Transverse colon (tissue), 4 donors: Measurements from ENCODE around the gene TAOK2. TPM values are rescaled to one million over a fixed set of nuclear protein-coding genes. Genes with fewer than 3 reads are reported as not detected.
"Not testable (repeated sequence)": the region's sequence is repeated elsewhere in the genome, so short reads cannot be mapped to it uniquely, and the experiment has no call there.

Source experiments
- DNase-seq: peaks from one replicate; pipeline ENCODE4 v3.0.0-alpha.2; 2019
- H3K27ac ChIP-seq, 4 donors: fragments of 200-600 bp; sonication (generic); 2 replicates each; pipeline ENCODE4 v1.5.1; 2016 to 2018; ENCODE audit warnings: inconsistent platforms in 4 of 4
- H3K27me3 ChIP-seq: fragments of 200-600 bp; sonication (generic); 2 replicates; pipeline ENCODE4 v1.5.1; 2017; ENCODE audit warnings: inconsistent platforms
- H3K36me3 ChIP-seq, 4 donors: fragments of 200-600 bp; sonication (generic); 2 replicates each; pipeline ENCODE4 v1.5.1; 2017 to 2019; ENCODE audit warnings: inconsistent platforms in 4 of 4
- H3K4me1 ChIP-seq, 4 donors: fragments of 200-600 bp; sonication (generic); 2 replicates each; pipeline ENCODE4 v1.5.1; 2017 to 2020; ENCODE audit warnings: inconsistent platforms in 4 of 4
- H3K4me3 ChIP-seq, 4 donors: fragments of 200-600 bp; sonication (generic); 1 replicate in 1 of 4; 2 replicates in 3 of 4; pipeline versions ENCODE4 v1.5.1 to v1.6.1; 2017 to 2019; ENCODE audit warnings: inconsistent platforms in 4 of 4
- H3K9me3 ChIP-seq, 2 donors: fragments of 200-600 bp; sonication (generic); 2 replicates each; pipeline ENCODE4 v1.5.1; 2017 to 2019; ENCODE audit warnings: inconsistent platforms in 2 of 2
- CTCF ChIP-seq, 5 experiments: fragments of 200-600 bp in 3 of 5; fragments of 450-650 bp in 2 of 5; sonication (generic) in 3 of 5; IDR thresholded peaks; 1 replicate in 2 of 5; 2 replicates in 3 of 5; pipeline ENCODE4 v1.5.1; 2016 to 2017; ENCODE audit warnings: antibody characterized with exemption in 5 of 5, inconsistent platforms in 3 of 5, mild to moderate bottlenecking in 2 of 5, moderate library complexity in 1 of 5
- EP300 ChIP-seq: sonication (generic); formaldehyde crosslinking; IDR thresholded peaks from one replicate; pipeline ENCODE4 v1.6.1; 2017; ENCODE audit warnings: antibody characterized with exemption, low read depth
- POLR2A ChIP-seq: fragments of 450-650 bp; IDR thresholded peaks from one replicate; pipeline ENCODE4 v1.6.1; 2016; ENCODE audit warnings: antibody characterized with exemption, mild to moderate bottlenecking, moderate library complexity
- POLR2AphosphoS5 ChIP-seq, 3 donors: sonication (generic); formaldehyde crosslinking; IDR thresholded peaks; one replicate each; pipeline ENCODE4 v1.6.1; 2016; ENCODE audit warnings: antibody characterized with exemption in 3 of 3
- WGBS, 2 donors: methylation state at CpG; one replicate each; pipeline ENCODE4 v1.1.5; 2018; ENCODE audit warnings: low coverage in 1 of 2; 5-methylcytosine and 5-hydroxymethylcytosine counted together
- in situ Hi-C, 4 donors: fragments of 200-750 bp; cut with MboI; loops; one replicate each; pipeline versions ENCODE4 v1.15.0 to v1.15.1; 2017; ENCODE audit warnings: low sequenced_read_pairs in 3 of 4, low pct_ligation_motif_present in 1 of 4, low pct_unique_long_range_greater_than_20kb in 1 of 4
- intact Hi-C: fragments of 100-400 bp; cut with DNase I; formaldehyde crosslinking; loops from one replicate; pipeline ENCODE4 v1.15.1; 2023; ENCODE audit warnings: low total_unique reads
- total RNA-seq, 4 donors: library from RNA; depleted of rRNA; stranded (reverse); fragments of >200 nt; gene quantifications; one replicate each; pipeline ENCODE4 v1.1.0, GENCODE V29; 2016

TAOK2 gene
- total RNA-seq, 4 donors from 2014 or later: 54.6 to 103 (median 68.1) TPM

- H3K36me3 ChIP-seq: no peaks in the 10 kb centered on the region
- H3K27me3 ChIP-seq: peaks cover 42% of the 10 kb centered on the region
- no peak overlapping the region for H3K27ac ChIP-seq
- H3K4me1 ChIP-seq: peaks cover 8 to 24% (median 18%) of the 10 kb centered on the region in 4 donors
- 12 to 23% methylated on average over 7 to 20 of the region's 34 CpGs for WGBS, 2 donors
- H3K9me3 ChIP-seq: no peaks in the 10 kb centered on the region
- no peak for TF ChIP-seq POLR2AphosphoS5 (IDR thresholded peaks at IDR 0.05)
- no peak for TF ChIP-seq CTCF (IDR thresholded peaks at IDR 0.05)
- no peak for TF ChIP-seq POLR2A
- no peak for TF ChIP-seq EP300
- in situ Hi-C loops (loop anchor here in 2 of 4 donors (25.0 kb wide), 2 partner anchors 148 to 323 kb away; partner anchors contain the start of genes CDIPT (in 2 of the 2) and QPRT (in 1 of the 2)), intact Hi-C loops (no loop called here)
- peak overlapping the region in 3 of 4 donors; percentile 9 to 48 (median 34) for H3K4me3 ChIP-seq
- no peak for DNase-seq
These were observed 36.5 kb downstream of the TAOK2 start for GRCh38 chr16:30009990-30010843.

- Histone ChIP-seq H3K36me3 (no peaks in the 10 kb centered on the region), H3K4me3 (peak within 1 kb of the TSS in 3 of 4 donors; percentile 9 to 48 (median 34)), H3K4me1 (peaks cover 8 to 22% (median 15%) of the 10 kb centered on the region in 4 donors), H3K27ac (no peak within 1 kb of the TSS), H3K9me3 (no peaks in the 10 kb centered on the region), H3K27me3 (peaks cover 42% of the 10 kb centered on the region)
- WGBS, 2 donors: 1% methylated on average over 49 of the region's 99 CpGs; no CpG with 5 or more reads in 1 of the 2 donors
- no peak for TF ChIP-seq POLR2A
- no peak for TF ChIP-seq POLR2AphosphoS5 (IDR thresholded peaks at IDR 0.05)
- no peak for TF ChIP-seq EP300
- no peak for TF ChIP-seq CTCF (IDR thresholded peaks at IDR 0.05)
- intact Hi-C loops: no loop called here
- in situ Hi-C loops: loop anchor here in 2 of 4 donors (25.0 kb wide), 2 partner anchors 149 to 324 kb away; partner anchors contain the start of genes CDIPT (in 2 of the 2) and QPRT (in 1 of the 2)
- no peak for DNase-seq
These were observed 37.4 kb downstream of the TAOK2 start, which contains the start of gene DOC2A for GRCh38 chr16:30010844-30011713. Gene DOC2A (minus strand): TSS chr16:30011027. CDS start chr16:30010222, 805 bp downstream.

- in situ Hi-C loops: loop anchor here in 2 of 4 donors (25.0 kb wide), 2 partner anchors 150 to 325 kb away; partner anchors contain the start of genes CDIPT (in 2 of the 2) and QPRT (in 1 of the 2)
- Histone ChIP-seq H3K9me3 (no peaks in the 10 kb centered on the region), H3K4me1 (peaks cover 8 to 22% (median 15%) of the 10 kb centered on the region in 4 donors), H3K27ac (no peak overlapping the region), H3K36me3 (no peaks in the 10 kb centered on the region), H3K4me3 (peak overlapping the region in 2 of 4 donors; percentile 34 to 48), H3K27me3 (peaks cover 42% of the 10 kb centered on the region)
- no peak for TF ChIP-seq POLR2A
- TF ChIP-seq EP300: no peak
- DNase-seq: no peak
- intact Hi-C loops: no loop called here
- 50% methylated on average over 28 of the region's 31 CpGs; no CpG with 5 or more reads in 1 of the 2 donors for WGBS, 2 donors
These were observed 38.2 kb downstream of the TAOK2 start for GRCh38 chr16:30011714-30012504.

GRCh38 chr16:30012598-30012997, 38.9 kb downstream of the TAOK2 start:
- peaks cover 8 to 22% (median 15%) of the 10 kb centered on the region in 4 donors for H3K4me1 ChIP-seq
- DNase-seq, intact Hi-C loops, H3K9me3 ChIP-seq, H3K4me3 ChIP-seq, H3K36me3 ChIP-seq, H3K27ac ChIP-seq: not testable (repeated sequence)
- in situ Hi-C loops: loop anchor here in 2 of 4 donors (25.0 kb wide), 2 partner anchors 150 to 325 kb away; partner anchors contain the start of genes CDIPT (in 2 of the 2) and QPRT (in 1 of the 2)
- 76 to 87% methylated on average over 8 to 14 of the region's 14 CpGs for WGBS, 2 donors
- peaks cover 42% of the 10 kb centered on the region for H3K27me3 ChIP-seq

GRCh38 chr16:30015450-30015849, 41.8 kb downstream of the TAOK2 start:
- in situ Hi-C loops (loop anchor here in 2 of 4 donors (25.0 kb wide), 2 partner anchors 153 to 328 kb away; partner anchors contain the start of genes CDIPT (in 2 of the 2) and QPRT (in 1 of the 2)), intact Hi-C loops (loop anchor here (5.0 kb wide), 1 partner anchor 1758 kb away; no protein-coding TSS in a partner anchor)
- H3K9me3 ChIP-seq, DNase-seq, H3K27ac ChIP-seq, H3K4me3 ChIP-seq, H3K36me3 ChIP-seq: not testable (repeated sequence)
- Histone ChIP-seq H3K4me1 (peaks cover 6 to 14% (median 13%) of the 10 kb centered on the region in 4 donors), H3K27me3 (peaks cover 24% of the 10 kb centered on the region)
- WGBS, 2 donors: 94% methylated on average over 7 of the region's 7 CpGs; no CpG with 5 or more reads in 1 of the 2 donors
